A549 treated with AZD9567 at 1 μM for 4 hours (cell line): ENCODE data around the gene FNDC5. TPM values are rescaled to one million over a fixed set of nuclear protein-coding genes. Genes with fewer than 3 reads are reported as not detected.

Source experiments
- total RNA-seq: library from RNA; stranded (reverse); fragments of 200-300 nt; extraction: Qiagen RNA extraction; gene quantifications from 5 replicates; pipeline ENCODE4 v1.2.3, GENCODE V29; 2022; ENCODE audit not compliant: insufficient read depth

The FNDC5 gene
- total RNA-seq, result 0.23 to 0.45 TPM (median 0.28 TPM) in 4 of 5 replicates, not detected in the other

GRCh38 chr1:32870615-32871363 is at the start of gene FNDC5:
FNDC5 (minus strand) TSS chr1:32870912.

GRCh38 chr1:32900956-32901822 is 30.5 kb upstream of the FNDC5 start, which contains the start of gene TMEM54:
TMEM54 (minus strand) TSS chr1:32901389; CDS start chr1:32901238, 151 bp downstream.

DNA sequence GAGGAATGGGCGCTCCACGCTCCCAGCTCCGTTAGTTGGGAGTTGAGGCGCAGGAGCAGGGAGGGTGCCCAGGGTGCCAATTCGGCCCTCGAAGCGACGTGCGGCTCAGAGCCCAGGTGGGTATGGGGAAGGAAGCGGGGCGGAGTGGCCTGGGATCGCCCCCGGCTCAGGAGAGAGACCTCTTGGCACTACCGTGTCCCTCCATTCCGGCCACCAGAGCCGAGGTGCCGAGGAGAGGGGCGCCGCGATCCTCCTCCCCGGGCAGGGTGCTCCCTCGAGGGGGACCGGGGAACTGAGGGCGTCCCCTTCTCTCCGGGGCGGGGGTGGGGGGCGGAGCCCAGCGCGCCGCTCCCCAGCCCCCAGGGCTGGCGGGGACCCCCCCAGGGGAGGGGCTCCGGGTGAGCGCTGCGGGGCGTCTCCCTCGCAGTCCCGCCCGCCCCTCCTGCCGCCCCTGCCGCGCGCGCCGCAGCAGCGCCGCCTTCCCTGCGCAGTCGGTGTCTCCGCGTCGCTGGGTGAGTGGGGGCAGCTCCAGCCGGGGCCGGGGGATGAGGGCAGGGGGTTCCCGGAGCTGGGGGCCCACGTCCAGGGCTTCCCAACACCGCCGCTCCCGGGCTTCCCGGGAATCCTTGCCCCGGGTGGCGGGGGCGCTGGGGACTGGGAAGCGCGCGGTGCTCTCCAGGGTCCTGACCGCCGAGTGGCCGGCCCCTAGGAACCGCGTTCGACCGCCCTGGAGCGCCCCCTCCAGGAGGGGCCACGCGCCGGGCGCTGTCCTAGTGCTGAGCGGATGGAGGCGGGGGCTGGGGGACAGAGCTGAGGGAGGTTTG is 15.5 kb upstream of the FNDC5 start, which contains the start of gene HPCA:
HPCA (plus strand) TSS at position 488 of the 824 bp plus-strand sequence. CDS start 2,408 bp downstream, outside the sequence.

GRCh38 chr1:32817159-32817814 is 53.4 kb downstream of the FNDC5 start, which contains the start of the genes S100PBP and YARS1:
S100PBP (plus strand) TSS chr1:32817653; CDS start chr1:32826100, 8,447 bp downstream.
YARS1 (minus strand) TSS chr1:32817358; CDS start chr1:32817244, 114 bp downstream.

Other genes with a start within 250 kb of the FNDC5 start
- gene ZBTB8OS, start 220.4 kb downstream of the FNDC5 start, total RNA-seq, result 34.6 to 70.5 TPM (median 39.6 TPM) in 5 replicates
- 67.8 to 113 TPM (median 71.0 TPM) in 5 replicates for gene RBBP4, start 219.7 kb downstream of the FNDC5 start, total RNA-seq
- gene SYNC, start 168.1 kb downstream of the FNDC5 start, total RNA-seq, result 9.1 to 13.2 TPM (median 10.7 TPM) in 5 replicates
- 60.4 to 71.6 TPM (median 67.8 TPM) in 5 replicates for gene YARS1, start 53.6 kb downstream of the FNDC5 start, total RNA-seq
- gene S100PBP, start 53.3 kb downstream of the FNDC5 start, total RNA-seq, result 13.6 to 16.3 TPM (median 14.9 TPM) in 5 replicates
- gene HPCA, start 15.6 kb upstream of the FNDC5 start, total RNA-seq, result 0.23 to 0.72 TPM (median 0.44 TPM) in 4 of 5 replicates, not detected in the other
- gene TMEM54, start 30.5 kb upstream of the FNDC5 start, total RNA-seq, result 39.4 to 44.1 TPM (median 42.1 TPM) in 5 replicates
- gene RNF19B, start 93.9 kb upstream of the FNDC5 start, total RNA-seq, result 19.2 to 21.2 TPM (median 20.4 TPM) in 5 replicates
- 141 to 157 TPM (median 151 TPM) in 5 replicates for gene AK2, start 166.0 kb upstream of the FNDC5 start, total RNA-seq
- gene AZIN2, start 210.2 kb upstream of the FNDC5 start, total RNA-seq, result 1.1 to 1.4 TPM (median 1.2 TPM) in 4 of 5 replicates, not detected in the other